Activated CD4-positive, alpha-beta T cell treated with anti-CD3 and anti-CD28 coated beads, Interleukin-2, amount 50 U/mL, for 48 hours (primary cell): ENCODE results near the gene TCEANC.
"Not testable (repeated sequence)": the region's sequence is repeated elsewhere in the genome, so short reads cannot be mapped to it uniquely, and the experiment has no call there.

Experiments used
- DNase-seq, 2 experiments: peaks; one replicate each; pipeline ENCODE4 v3.0.0-alpha.2; 2020

Gene TCEANC, protein sequence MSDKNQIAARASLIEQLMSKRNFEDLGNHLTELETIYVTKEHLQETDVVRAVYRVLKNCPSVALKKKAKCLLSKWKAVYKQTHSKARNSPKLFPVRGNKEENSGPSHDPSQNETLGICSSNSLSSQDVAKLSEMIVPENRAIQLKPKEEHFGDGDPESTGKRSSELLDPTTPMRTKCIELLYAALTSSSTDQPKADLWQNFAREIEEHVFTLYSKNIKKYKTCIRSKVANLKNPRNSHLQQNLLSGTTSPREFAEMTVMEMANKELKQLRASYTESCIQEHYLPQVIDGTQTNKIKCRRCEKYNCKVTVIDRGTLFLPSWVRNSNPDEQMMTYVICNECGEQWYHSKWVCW

DNA sequence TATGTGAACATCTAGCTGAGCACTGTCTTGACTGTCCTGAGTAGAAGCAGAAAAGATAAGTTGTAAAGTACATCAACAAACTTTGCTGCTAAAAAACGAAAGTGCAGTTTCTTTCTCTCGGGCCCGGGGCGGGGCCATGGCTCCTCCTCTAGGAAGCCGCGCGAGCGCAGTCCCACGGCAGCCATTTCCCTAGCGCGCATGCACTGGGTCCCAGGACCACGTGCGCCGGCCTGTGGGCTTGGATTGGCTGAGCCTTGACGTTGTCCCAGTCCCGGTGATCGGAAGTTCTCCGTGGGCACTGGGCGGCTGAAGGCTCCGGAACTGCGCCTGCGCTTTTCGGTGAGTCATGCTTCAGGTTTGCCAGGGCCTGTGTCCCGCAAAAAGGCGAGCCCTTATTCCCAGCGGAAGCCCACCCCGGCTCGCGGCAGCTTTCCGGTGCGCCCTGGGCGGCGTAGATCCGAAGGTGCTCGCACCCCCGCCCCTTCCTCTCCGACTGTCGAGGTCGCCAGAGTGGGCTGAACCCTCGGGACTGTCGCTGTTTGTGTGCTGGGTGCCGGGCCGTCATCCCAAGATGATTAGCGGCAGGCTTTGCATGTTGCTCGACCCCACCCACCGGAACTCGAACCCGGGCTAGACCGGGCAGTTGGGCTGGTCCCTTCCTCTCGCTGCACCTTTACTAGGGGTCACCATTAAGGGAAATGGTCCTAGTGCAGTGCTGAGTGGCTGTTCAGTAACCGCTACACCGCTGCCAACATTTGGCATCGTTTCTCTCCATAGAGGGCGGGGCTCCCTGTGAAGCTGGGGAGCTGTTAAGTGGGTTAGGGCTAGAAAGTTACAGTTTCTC is at the start of gene TCEANC:
TCEANC (plus strand) TSS at position 292 of the 844 bp plus-strand sequence. CDS start 9,368 bp downstream, outside the sequence.
- peak; percentile 89 to 92 for DNase-seq

DNA sequence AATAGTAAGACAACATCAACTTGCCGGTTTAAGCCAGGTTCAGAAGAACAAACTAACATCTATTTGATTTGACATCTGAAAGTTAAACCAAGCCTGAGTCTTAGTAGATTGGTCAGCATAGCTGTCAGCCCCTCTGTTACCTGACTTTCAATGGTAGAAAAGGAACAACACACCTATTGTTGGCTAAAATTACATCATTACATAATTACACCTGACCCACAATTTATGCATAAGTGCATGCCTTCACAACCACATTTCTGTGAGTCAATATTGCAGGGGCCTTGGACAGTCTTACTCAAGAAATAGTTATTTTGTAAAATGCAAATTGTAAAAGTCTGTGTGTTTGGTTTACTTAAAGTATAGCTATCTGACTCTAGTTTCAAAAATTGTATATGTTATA is 47.3 kb upstream of the TCEANC start:
- no peak for DNase-seq

GRCh38 chrX:13607331-13607995 is 45.5 kb upstream of the TCEANC start:
- DNase-seq, result no peak

- no peak for DNase-seq
Observed at GRCh38 chrX:13607996-13608365, 45.0 kb upstream of the TCEANC start.

DNA sequence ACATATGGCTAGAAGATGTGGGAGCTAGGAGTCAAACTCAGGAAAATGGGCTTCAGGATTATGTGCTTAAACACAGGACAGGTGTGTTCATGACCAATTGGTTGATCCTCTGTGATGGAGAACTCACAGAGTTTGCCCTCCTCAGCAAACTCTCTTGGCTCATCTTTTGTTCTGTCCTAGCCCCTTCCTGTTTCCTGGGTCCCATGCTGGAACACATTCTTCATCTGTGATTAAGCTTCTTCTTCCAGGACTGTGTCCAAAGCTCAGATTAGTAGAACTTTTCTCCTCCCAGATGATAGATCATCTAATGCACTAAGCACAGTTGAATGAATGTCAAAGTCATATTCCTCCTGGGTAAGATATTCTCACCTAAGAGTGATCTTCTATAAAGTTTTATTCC is 38.8 kb upstream of the TCEANC start:
- DNase-seq, result no peak

GRCh38 chrX:13620207-13620606 is 32.7 kb upstream of the TCEANC start:
- no peak for DNase-seq

- no peak for DNase-seq
Observed at GRCh38 chrX:13622401-13622964, 30.5 kb upstream of the TCEANC start.

DNA sequence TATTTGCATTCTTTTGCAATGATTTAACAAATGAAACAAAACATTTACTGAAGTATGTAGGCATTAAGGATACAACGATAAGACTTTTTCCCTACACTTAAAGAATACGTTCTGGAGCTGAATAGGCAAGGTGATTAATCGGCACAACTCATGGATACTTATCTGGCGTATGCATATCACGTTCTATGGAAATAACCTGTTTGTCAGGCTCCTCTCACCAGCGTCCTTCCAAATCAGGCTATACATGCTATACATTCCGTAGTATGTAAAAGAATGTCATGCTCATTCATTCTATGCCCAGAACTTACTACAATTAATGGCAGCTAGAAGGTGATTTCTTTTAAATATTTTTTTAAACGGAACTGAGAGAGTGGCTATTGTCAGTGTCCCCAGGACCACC is 25.6 kb upstream of the TCEANC start:
- DNase-seq, result no peak

- not testable (repeated sequence) for DNase-seq
Observed at GRCh38 chrX:13637224-13637623, 15.7 kb upstream of the TCEANC start.

GRCh38 chrX:13638021-13638420 is 14.9 kb upstream of the TCEANC start:
- DNase-seq, result no peak

DNA sequence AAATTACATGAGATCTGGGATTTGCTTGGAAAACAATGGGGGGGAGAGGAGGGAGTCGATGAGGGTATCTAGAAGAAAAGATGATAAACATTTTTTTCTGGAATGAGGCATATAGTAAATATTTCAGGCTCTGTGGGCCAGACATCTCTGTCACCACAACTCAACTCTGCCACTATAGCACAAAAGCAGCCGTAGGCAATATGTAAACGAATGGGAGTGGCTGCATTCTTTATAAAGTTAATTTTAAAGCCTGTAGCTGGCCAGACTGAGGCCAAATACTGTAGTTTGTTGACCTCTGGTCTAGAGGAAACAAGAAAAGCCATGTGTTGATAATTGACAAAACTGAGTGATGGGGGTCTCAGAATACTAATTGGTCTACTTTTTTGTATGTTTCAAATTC is 14.1 kb upstream of the TCEANC start:
- DNase-seq, result no peak

GRCh38 chrX:13641684-13642083 is 11.3 kb upstream of the TCEANC start:
- not testable (repeated sequence) for DNase-seq

DNA sequence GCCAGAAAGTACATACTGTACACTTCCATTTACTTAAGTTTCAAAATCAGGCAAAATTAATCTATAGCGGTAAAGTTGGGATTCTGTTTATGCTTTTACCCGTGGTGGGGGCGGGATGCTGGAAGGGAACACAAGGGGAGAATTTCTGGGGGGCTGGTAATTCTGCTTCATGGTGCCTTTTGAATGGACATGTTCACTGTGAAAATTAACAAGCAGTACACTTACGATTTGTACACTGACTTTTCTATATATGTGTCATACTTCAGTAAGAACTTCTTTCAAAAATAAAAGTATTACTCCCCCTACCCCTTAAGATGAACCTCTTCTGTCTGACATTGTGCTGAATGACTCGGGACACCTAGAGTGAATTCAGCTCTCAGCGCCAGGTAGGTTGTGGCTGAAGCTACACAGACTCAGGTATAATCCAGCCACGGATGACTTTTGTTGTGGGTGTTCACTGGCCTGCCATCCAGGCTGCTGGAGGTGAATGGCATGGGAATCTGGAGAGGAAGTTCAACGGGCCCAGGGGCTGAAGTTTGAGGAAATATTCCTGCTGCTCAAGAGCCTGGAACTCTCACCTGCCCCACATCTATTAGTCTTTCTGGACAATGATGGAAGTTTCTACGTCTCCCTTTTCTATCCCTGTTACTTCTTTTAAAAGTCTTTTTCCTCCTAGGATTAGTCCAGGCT is 7.3 kb upstream of the TCEANC start:
- no peak for DNase-seq

DNA sequence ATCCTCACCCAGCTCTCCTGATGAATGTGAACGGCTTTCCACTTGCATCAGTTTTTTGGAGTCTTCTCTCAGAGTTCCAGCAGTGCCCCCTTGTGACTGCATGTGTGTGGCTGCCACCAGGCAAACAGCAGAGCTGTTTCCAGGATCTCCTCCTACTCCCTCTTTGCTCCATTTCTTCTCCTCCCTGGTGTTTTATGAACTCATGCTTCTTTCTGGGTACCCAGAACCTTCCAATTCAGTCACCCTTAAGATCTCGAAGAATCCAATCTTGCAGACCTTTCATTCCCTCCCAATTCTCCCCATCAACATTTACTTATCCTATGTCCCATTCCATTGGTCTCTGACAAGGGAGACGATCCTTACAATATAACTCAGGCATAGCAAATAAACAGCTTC is 6.8 kb upstream of the TCEANC start:
- DNase-seq, result peak; percentile 44 to 57

GRCh38 chrX:13647709-13648212 is 5.2 kb upstream of the TCEANC start:
- peak; percentile 68 to 74 for DNase-seq

DNA sequence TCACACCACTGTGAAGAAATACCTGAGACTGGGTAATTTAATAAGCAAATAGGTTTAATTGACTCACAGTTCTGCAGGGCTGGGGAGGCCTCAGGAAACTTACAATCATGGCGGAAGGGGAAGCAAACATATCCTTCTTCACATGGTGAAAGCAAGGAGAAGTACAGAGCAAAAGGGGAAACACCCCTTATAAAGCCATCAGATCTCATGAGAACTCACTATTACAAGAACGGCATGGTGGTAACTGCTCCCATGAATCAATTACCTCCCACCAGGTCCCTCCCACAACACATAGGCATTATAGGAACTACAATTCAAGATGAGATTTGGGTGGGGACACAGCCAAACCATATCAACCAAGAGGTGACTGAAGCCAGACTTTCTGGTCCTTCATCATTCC is 4.6 kb upstream of the TCEANC start:
- not testable (repeated sequence) for DNase-seq

DNA sequence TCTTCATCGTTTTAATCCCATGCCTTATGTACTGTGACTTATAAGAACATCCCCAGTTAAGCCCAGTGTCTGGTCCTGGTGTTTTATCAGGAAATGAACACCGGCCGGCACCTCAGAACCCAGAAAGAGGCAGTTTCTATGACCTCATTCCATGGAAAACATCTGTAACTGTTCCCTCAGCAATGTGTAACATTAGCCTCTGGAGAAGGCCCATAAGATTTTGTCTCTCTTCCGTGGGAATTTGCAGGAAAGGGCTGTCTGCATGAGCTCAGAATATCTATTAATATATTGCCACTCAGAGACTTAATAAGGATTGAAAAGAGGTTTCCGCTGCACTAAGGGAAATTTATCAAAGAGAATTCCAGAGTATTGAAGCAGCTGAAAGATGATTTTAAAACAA is 3.1 kb upstream of the TCEANC start:
- DNase-seq, result no peak

- no peak for DNase-seq
Observed at GRCh38 chrX:13650318-13650717, 2.6 kb upstream of the TCEANC start.

GRCh38 chrX:13651150-13651549 is 1.8 kb upstream of the TCEANC start:
- no peak for DNase-seq

DNA sequence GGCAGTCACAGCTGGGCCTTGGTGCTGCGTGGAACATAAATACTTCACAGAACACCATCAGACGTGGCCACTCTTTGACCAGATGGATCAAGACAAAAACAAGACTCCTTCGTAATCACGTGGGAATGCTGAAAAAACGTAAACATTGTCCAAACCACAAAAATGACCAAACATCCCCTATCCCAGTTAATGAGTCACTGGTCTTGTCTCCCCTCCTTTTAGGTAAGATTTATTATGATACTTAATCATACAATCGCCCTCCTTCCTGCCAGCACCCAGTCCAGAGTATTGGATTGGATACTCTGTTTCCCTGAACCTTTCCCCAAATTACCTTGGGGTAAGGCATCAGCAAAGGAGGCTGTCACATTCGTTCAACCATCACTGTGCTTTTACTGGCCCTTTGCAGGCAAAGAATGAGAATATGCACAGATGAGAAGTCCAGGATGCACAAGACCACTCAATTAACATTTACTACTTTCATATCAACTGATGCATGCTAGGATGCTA is 601 bp upstream of the TCEANC start:
- DNase-seq, result no peak

DNA sequence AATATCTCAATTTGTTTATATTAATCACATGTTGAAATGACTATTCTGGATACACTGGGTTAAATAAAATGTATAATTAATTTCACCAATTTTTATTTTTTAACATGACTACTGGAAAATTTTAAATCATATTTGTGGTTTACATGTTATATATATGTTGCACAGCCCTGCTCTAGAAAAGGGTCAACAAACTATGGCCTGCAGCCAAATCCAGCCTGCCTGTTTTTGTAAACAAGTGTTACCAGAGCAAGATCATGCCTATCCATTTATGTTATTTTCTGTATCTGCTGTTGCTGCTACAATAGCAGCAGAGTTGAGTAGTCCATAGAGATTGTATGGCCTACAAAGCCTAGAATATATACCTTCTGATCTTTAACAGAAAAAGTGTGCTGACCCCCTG is 1.2 kb downstream of the TCEANC start:
- no peak for DNase-seq

GRCh38 chrX:13655674-13656073 is 2.7 kb downstream of the TCEANC start:
- DNase-seq, result no peak
